OCI-LY1 (cell line): ENCODE data around the gene TXNDC11.

Experiments
- H2AFZ ChIP-seq: fragments of 200-600 bp; sonication (generic), shearing (Covaris generic); 2 replicates; pipeline ENCODE4 v1.6.0; 2014; ENCODE audit warnings: antibody characterized with exemption, mild to moderate bottlenecking, low read length
- H3F3A ChIP-seq: fragments of 200-600 bp; sonication (generic), shearing (Covaris generic); 2 replicates; pipeline ENCODE4 v1.6.0; 2014; ENCODE audit warnings: mild to moderate bottlenecking, antibody characterized with exemption, low read length, moderate library complexity; ENCODE audit not compliant: insufficient read depth
- H3K27ac ChIP-seq: fragments of 200-600 bp; sonication (generic); 2 replicates; pipeline ENCODE4 v1.5.1; 2014; ENCODE audit warnings: low read length, mixed run types, mild to moderate bottlenecking, low read depth; ENCODE audit not compliant: poor library complexity, severe bottlenecking
- H3K27me3 ChIP-seq: fragments of 200-600 bp; sonication (generic); 2 replicates; pipeline ENCODE4 v1.6.0; 2014; ENCODE audit warnings: antibody characterized with exemption, mild to moderate bottlenecking, low read length, moderate library complexity; ENCODE audit not compliant: insufficient read depth
- H3K36me3 ChIP-seq: fragments of 200-600 bp; sonication (generic); 2 replicates; pipeline ENCODE4 v1.6.1; 2014; ENCODE audit warnings: mild to moderate bottlenecking, antibody characterized with exemption, low read length, moderate library complexity, mixed read lengths; ENCODE audit not compliant: insufficient read depth
- H3K4me1 ChIP-seq: fragments of 200-600 bp; sonication (generic); 2 replicates; pipeline ENCODE4 v1.5.1; 2014; ENCODE audit warnings: mild to moderate bottlenecking, low read length, moderate library complexity; ENCODE audit not compliant: insufficient read depth, severe bottlenecking
- H3K4me2 ChIP-seq: fragments of 200-600 bp; sonication (generic), shearing (Covaris generic); 2 replicates; pipeline ENCODE4 v1.6.1; 2014; ENCODE audit warnings: low read length
- H3K4me3 ChIP-seq: fragments of 200-600 bp; sonication (generic); 2 replicates; pipeline ENCODE4 v1.5.1; 2014; ENCODE audit warnings: low read length, low read depth, mild to moderate bottlenecking, mixed read lengths; ENCODE audit not compliant: poor library complexity, severe bottlenecking
- H3K79me2 ChIP-seq: fragments of 200-600 bp; shearing (Covaris generic); 2 replicates; pipeline ENCODE4 v1.6.1; 2016; ENCODE audit warnings: mixed run types, low read length, mixed read lengths; ENCODE audit not compliant: insufficient read depth
- H3K9ac ChIP-seq: fragments of 200-600 bp; sonication (generic), shearing (Covaris generic); 2 replicates; pipeline ENCODE4 v1.6.1; 2014; ENCODE audit warnings: mild to moderate bottlenecking, low read length, mixed read lengths
- H3K9me2 ChIP-seq: fragments of 200-600 bp; sonication (generic), shearing (Covaris generic); 2 replicates; pipeline ENCODE4 v1.6.1; 2014; ENCODE audit warnings: low read depth, mild to moderate bottlenecking, low read length, mixed read lengths
- H3K9me3 ChIP-seq: fragments of 200-600 bp; shearing (Covaris generic); 2 replicates; pipeline ENCODE4 v1.6.1; 2014; ENCODE audit warnings: low read length, mixed read lengths
- H4K20me1 ChIP-seq: fragments of 200-600 bp; sonication (generic), shearing (Covaris generic); 2 replicates; pipeline ENCODE4 v1.6.0; 2016; ENCODE audit warnings: mild to moderate bottlenecking, low read length; ENCODE audit not compliant: insufficient read depth
- EZH2 ChIP-seq: fragments of 200-600 bp; sonication (generic), shearing (Covaris generic); IDR thresholded peaks from 2 replicates; pipeline ENCODE4 v1.8.0; 2017; ENCODE audit warnings: borderline replicate concordance, mixed run types, mild to moderate bottlenecking, antibody characterized with exemption, low read length, moderate library complexity, mixed read lengths
- TF ChIP-seq, protein P1 (sequence below): fragments of 200-600 bp; sonication (generic), shearing (Covaris generic); IDR thresholded peaks from 2 replicates; pipeline ENCODE4 v1.5.1; 2017; ENCODE audit warnings: mild to moderate bottlenecking, antibody characterized with exemption, low read length, moderate library complexity, mixed read lengths

TXNDC11 gene

DNA sequence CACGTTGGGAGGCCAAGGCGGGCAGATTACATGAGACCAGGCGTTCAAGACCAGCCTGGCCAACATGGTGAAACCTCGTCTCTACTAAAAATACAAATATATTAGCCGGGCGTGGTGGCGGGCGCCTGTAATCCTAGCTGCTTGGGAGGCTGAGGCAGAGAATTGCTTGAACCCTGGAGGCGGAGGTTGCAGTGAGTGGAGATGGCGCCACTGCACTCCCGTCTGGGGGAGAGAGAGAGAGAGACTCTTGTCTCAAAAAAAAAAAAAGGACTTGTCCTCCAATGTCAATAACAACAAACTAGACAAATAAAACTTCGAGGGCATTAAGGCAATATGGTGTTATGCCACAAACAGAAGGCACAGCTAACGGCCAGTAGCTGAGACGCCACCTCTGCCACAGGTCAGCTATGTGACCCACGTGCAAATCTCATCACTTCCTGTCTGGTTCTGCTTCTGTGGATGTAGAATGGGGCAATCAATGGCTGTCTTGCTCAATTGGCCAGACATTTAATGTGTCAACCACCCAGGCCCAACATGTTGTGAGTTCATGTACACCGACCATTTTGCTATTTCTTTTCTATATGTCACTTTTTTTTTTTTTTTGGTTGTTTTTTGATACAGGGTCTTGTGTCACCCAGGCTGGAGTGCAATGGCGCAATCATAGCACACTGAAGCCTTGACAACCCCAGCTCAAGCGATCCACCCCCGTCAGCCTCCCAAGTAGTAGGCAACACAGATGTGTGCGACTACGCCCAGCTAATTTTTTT lies 834 bp upstream of the TXNDC11 start:
- H2AFZ ChIP-seq, result no peak overlapping the region
- H3K27ac ChIP-seq, result peak overlapping the region; percentile 79

DNA sequence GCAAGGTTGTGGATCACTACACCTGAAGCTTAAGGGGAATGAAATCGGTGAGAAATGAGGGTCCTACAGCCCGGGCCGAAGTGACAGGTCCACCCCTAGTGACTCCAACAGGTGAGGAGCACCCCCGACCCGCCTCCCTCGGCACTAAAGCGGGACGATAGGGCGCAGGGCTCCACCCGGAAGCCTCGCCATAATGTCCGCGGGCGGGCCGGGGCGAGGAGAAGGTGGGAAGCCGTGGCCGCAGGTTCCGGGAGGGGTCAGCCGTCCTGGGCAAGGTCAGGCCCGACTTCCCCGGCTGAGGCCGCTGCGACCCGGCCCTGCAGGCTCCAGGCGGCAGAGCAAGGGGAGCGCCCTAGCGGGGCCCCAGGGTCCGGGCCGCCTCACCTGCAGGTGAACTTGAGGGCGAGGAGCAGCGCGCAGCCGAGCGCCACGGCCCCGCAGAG lies 543 bp downstream of the TXNDC11 start:
- Histone ChIP-seq H3K27ac (peak overlapping the region; percentile 48), H3K4me2 (peak overlapping the region; percentile 69), H3F3A (peaks cover 4% of the 10 kb centered on the region; the same call in 1 of the 2 replicates), H3K4me1 (peaks cover 53% of the 10 kb centered on the region), H3K27me3 (no peaks in the 10 kb centered on the region), H3K9me3 (no peaks in the 10 kb centered on the region), H3K79me2 (peaks cover 44% of the 10 kb centered on the region), H3K4me3 (peak overlapping the region; percentile 93), H2AFZ (no peak overlapping the region), H3K9ac (peak overlapping the region; percentile 90), H4K20me1 (no peaks in the 10 kb centered on the region), H3K9me2 (no peaks in the 10 kb centered on the region), H3K36me3 (no peaks in the 10 kb centered on the region)
- no peak for TF ChIP-seq EZH2
- TF ChIP-seq, protein P1, sequence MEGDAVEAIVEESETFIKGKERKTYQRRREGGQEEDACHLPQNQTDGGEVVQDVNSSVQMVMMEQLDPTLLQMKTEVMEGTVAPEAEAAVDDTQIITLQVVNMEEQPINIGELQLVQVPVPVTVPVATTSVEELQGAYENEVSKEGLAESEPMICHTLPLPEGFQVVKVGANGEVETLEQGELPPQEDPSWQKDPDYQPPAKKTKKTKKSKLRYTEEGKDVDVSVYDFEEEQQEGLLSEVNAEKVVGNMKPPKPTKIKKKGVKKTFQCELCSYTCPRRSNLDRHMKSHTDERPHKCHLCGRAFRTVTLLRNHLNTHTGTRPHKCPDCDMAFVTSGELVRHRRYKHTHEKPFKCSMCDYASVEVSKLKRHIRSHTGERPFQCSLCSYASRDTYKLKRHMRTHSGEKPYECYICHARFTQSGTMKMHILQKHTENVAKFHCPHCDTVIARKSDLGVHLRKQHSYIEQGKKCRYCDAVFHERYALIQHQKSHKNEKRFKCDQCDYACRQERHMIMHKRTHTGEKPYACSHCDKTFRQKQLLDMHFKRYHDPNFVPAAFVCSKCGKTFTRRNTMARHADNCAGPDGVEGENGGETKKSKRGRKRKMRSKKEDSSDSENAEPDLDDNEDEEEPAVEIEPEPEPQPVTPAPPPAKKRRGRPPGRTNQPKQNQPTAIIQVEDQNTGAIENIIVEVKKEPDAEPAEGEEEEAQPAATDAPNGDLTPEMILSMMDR, result no peak

More for the DNA sequence above, 834 bp upstream of the TXNDC11 start:
- Histone ChIP-seq H3K9me2 (no peaks in the 10 kb centered on the region), H3K36me3 (peaks cover 7% of the 10 kb centered on the region), H4K20me1 (no peaks in the 10 kb centered on the region), H3K4me1 (peaks cover 43% of the 10 kb centered on the region), H3K4me3 (peak overlapping the region; percentile 93), H3K9me3 (no peaks in the 10 kb centered on the region), H3F3A (peaks cover 4% of the 10 kb centered on the region; the same call in 1 of the 2 replicates), H3K79me2 (peaks cover 36% of the 10 kb centered on the region), H3K27me3 (no peaks in the 10 kb centered on the region), H3K4me2 (peak overlapping the region; percentile 69), H3K9ac (peak overlapping the region; percentile 90)
- TF ChIP-seq EZH2, result no peak
- TF ChIP-seq, protein P1, result no peak

DNA sequence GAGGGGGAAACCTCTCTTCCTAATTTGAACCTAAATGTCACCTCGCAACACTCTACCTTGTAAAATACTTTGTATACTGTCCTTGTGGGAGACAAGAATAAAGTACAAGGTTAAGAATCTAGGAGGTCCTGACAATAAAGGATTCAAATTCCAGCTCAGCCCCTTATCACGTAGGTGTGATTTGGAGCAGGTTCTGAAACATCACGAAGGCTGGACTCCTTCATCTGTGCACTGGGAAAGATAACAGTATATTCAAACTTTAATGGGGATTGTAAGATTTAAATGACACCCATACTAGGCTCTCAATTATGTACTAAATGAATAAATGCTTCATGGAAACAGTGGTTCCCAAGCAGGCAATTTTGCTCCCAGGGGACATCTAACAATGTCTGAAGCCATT lies 2.1 kb downstream of the TXNDC11 start:
- peak overlapping the region; percentile 90 for H3K9ac ChIP-seq
- peaks cover 4% of the 10 kb centered on the region; the same call in 1 of the 2 replicates for H3F3A ChIP-seq
- no peak for TF ChIP-seq EZH2
- TF ChIP-seq, protein P1, result no peak
- H3K9me2 ChIP-seq, result no peaks in the 10 kb centered on the region
- H3K4me2 ChIP-seq, result peak overlapping the region; percentile 69
- H3K9me3 ChIP-seq, result no peaks in the 10 kb centered on the region
- peaks cover 12% of the 10 kb centered on the region for H3K36me3 ChIP-seq
- H3K4me3 ChIP-seq, result peak overlapping the region; percentile 93
- H3K27me3 ChIP-seq, result no peaks in the 10 kb centered on the region
- H3K79me2 ChIP-seq, result peaks cover 44% of the 10 kb centered on the region
- peaks cover 57% of the 10 kb centered on the region for H3K4me1 ChIP-seq
- H3K27ac ChIP-seq, result peak overlapping the region; percentile 27
- H2AFZ ChIP-seq, result no peak overlapping the region
- no peaks in the 10 kb centered on the region for H4K20me1 ChIP-seq
